Measurements from ENCODE around the gene LONP1. TPM values are rescaled to one million over a fixed set of nuclear protein-coding genes. Genes with fewer than 3 reads are reported as not detected.

Gene LONP1
- total RNA-seq, 1 experiment from 2014 or later: 186 TPM

GRCh38 chr19:5690125-5690954 lies 29.6 kb downstream of the LONP1 start, which contains the start of gene RPL36 (continued):
- TF ChIP-seq, protein P1, sequence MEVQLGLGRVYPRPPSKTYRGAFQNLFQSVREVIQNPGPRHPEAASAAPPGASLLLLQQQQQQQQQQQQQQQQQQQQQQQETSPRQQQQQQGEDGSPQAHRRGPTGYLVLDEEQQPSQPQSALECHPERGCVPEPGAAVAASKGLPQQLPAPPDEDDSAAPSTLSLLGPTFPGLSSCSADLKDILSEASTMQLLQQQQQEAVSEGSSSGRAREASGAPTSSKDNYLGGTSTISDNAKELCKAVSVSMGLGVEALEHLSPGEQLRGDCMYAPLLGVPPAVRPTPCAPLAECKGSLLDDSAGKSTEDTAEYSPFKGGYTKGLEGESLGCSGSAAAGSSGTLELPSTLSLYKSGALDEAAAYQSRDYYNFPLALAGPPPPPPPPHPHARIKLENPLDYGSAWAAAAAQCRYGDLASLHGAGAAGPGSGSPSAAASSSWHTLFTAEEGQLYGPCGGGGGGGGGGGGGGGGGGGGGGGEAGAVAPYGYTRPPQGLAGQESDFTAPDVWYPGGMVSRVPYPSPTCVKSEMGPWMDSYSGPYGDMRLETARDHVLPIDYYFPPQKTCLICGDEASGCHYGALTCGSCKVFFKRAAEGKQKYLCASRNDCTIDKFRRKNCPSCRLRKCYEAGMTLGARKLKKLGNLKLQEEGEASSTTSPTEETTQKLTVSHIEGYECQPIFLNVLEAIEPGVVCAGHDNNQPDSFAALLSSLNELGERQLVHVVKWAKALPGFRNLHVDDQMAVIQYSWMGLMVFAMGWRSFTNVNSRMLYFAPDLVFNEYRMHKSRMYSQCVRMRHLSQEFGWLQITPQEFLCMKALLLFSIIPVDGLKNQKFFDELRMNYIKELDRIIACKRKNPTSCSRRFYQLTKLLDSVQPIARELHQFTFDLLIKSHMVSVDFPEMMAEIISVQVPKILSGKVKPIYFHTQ (CRISPR knock-in tag; IDR thresholded peaks at IDR 0.05): no peak
- TF ChIP-seq ATF2 (CRISPR knock-in tag; IDR thresholded peaks at IDR 0.05; ENCODE audit: borderline replicate concordance, low read depth): peak; percentile 29; the same call in 1 of the 2 replicates
- TF ChIP-seq TEAD1 (CRISPR knock-in tag; IDR thresholded peaks at IDR 0.05): peak; percentile 82; the same call in 1 of the 2 replicates
- peak; percentile 67 for TF ChIP-seq USF1 (CRISPR knock-in tag; IDR thresholded peaks at IDR 0.05)
- peak; percentile 66; the same call in 1 of the 2 replicates for TF ChIP-seq ATF1 (CRISPR knock-in tag; IDR thresholded peaks at IDR 0.05)
- peak; percentile 70; the same call in 1 of the 2 replicates for TF ChIP-seq FOXK1 (CRISPR knock-in tag; IDR thresholded peaks at IDR 0.05)
- no peak for TF ChIP-seq ZNF281 (CRISPR knock-in tag; IDR thresholded peaks at IDR 0.05)
- no peak for TF ChIP-seq SMAD3 (CRISPR knock-in tag; IDR thresholded peaks at IDR 0.05; ENCODE audit: borderline replicate concordance)
- TF ChIP-seq GTF2I (CRISPR knock-in tag; conservative IDR thresholded peaks at IDR 0.05): no peak
- TF ChIP-seq, protein P2, sequence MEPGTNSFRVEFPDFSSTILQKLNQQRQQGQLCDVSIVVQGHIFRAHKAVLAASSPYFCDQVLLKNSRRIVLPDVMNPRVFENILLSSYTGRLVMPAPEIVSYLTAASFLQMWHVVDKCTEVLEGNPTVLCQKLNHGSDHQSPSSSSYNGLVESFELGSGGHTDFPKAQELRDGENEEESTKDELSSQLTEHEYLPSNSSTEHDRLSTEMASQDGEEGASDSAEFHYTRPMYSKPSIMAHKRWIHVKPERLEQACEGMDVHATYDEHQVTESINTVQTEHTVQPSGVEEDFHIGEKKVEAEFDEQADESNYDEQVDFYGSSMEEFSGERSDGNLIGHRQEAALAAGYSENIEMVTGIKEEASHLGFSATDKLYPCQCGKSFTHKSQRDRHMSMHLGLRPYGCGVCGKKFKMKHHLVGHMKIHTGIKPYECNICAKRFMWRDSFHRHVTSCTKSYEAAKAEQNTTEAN (CRISPR knock-in tag; IDR thresholded peaks at IDR 0.05): peak; percentile 94
- TF ChIP-seq, protein P3, sequence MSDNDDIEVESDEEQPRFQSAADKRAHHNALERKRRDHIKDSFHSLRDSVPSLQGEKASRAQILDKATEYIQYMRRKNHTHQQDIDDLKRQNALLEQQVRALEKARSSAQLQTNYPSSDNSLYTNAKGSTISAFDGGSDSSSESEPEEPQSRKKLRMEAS (CRISPR knock-in tag; IDR thresholded peaks at IDR 0.05): peak; percentile 95
- peak; percentile 94 for TF ChIP-seq E2F5 (CRISPR knock-in tag; IDR thresholded peaks at IDR 0.05)
- TF ChIP-seq TCF7 (CRISPR knock-in tag; IDR thresholded peaks at IDR 0.05; ENCODE audit: low read depth): peak; percentile 74; the same call in 1 of the 2 replicates
- no peak for TF ChIP-seq CBFB (CRISPR knock-in tag; IDR thresholded peaks at IDR 0.05; ENCODE audit: low read depth)
- no peak for TF ChIP-seq NFATC4 (CRISPR knock-in tag; IDR thresholded peaks at IDR 0.05)
- TF ChIP-seq CREB1 (CRISPR knock-in tag; IDR thresholded peaks at IDR 0.05): no peak
- peak; percentile 86 for TF ChIP-seq ETV6 (CRISPR knock-in tag; IDR thresholded peaks at IDR 0.05)
- TF ChIP-seq ZNF219 (CRISPR knock-in tag; IDR thresholded peaks at IDR 0.05; ENCODE audit: borderline replicate concordance): peak; percentile 20; the same call in 1 of the 2 replicates
- TF ChIP-seq, protein P4, sequence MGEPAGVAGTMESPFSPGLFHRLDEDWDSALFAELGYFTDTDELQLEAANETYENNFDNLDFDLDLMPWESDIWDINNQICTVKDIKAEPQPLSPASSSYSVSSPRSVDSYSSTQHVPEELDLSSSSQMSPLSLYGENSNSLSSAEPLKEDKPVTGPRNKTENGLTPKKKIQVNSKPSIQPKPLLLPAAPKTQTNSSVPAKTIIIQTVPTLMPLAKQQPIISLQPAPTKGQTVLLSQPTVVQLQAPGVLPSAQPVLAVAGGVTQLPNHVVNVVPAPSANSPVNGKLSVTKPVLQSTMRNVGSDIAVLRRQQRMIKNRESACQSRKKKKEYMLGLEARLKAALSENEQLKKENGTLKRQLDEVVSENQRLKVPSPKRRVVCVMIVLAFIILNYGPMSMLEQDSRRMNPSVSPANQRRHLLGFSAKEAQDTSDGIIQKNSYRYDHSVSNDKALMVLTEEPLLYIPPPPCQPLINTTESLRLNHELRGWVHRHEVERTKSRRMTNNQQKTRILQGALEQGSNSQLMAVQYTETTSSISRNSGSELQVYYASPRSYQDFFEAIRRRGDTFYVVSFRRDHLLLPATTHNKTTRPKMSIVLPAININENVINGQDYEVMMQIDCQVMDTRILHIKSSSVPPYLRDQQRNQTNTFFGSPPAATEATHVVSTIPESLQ (CRISPR knock-in tag; IDR thresholded peaks at IDR 0.05): no peak
- TF ChIP-seq GABPB1 (CRISPR knock-in tag; IDR thresholded peaks at IDR 0.05): peak; percentile 68
- TF ChIP-seq ZNF317 (CRISPR knock-in tag; IDR thresholded peaks at IDR 0.05; ENCODE audit: borderline replicate concordance, low read depth): no peak
- TF ChIP-seq, protein P5, sequence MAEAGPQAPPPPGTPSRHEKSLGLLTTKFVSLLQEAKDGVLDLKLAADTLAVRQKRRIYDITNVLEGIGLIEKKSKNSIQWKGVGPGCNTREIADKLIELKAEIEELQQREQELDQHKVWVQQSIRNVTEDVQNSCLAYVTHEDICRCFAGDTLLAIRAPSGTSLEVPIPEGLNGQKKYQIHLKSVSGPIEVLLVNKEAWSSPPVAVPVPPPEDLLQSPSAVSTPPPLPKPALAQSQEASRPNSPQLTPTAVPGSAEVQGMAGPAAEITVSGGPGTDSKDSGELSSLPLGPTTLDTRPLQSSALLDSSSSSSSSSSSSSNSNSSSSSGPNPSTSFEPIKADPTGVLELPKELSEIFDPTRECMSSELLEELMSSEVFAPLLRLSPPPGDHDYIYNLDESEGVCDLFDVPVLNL (CRISPR knock-in tag; IDR thresholded peaks at IDR 0.05; ENCODE audit: borderline replicate concordance, low read depth): peak; percentile 76; the same call in 1 of the 2 replicates

All from WTC11 (cell line).